Esophagus (tissue), 2 donors: ENCODE measurements around the gene HDAC9. TPM values are rescaled to one million over a fixed set of nuclear protein-coding genes. Genes with fewer than 3 reads are reported as not detected.
"Not testable (repeated sequence)": the region's sequence is repeated elsewhere in the genome, so short reads cannot be mapped to it uniquely, and the experiment has no call there.

Experiments
- H3K27ac ChIP-seq, 2 donors: one replicate each; pipeline ENCODE4 v1.5.1; 2013; ENCODE audit warnings: low read depth in 2 of 2, mild to moderate bottlenecking in 2 of 2, inconsistent platforms in 1 of 2, low read length in 1 of 2, moderate library complexity in 1 of 2
- H3K27me3 ChIP-seq, 2 donors: one replicate each; pipeline ENCODE4 v1.6.1; 2013; ENCODE audit warnings: low read length in 2 of 2, control low read depth in 1 of 2, mild to moderate bottlenecking in 1 of 2; ENCODE audit not compliant: insufficient read depth in 2 of 2, control insufficient read depth in 1 of 2
- H3K36me3 ChIP-seq, 2 donors: one replicate each; pipeline ENCODE4 v1.6.1; 2013; ENCODE audit warnings: low read length in 1 of 2; ENCODE audit not compliant: control insufficient read depth in 2 of 2, insufficient read depth in 2 of 2
- H3K4me1 ChIP-seq, 2 donors: one replicate each; pipeline ENCODE4 v1.6.1; 2013; ENCODE audit warnings: low read length in 1 of 2; ENCODE audit not compliant: control insufficient read depth in 2 of 2, insufficient read depth in 2 of 2
- H3K4me3 ChIP-seq, 2 donors: one replicate each; pipeline ENCODE4 v1.5.1; 2013; ENCODE audit warnings: low read length in 2 of 2, mild to moderate bottlenecking in 2 of 2, low read depth in 1 of 2, moderate library complexity in 1 of 2
- H3K9me3 ChIP-seq, 2 donors: one replicate each; pipeline ENCODE4 v1.6.1; 2013; ENCODE audit warnings: mild to moderate bottlenecking in 2 of 2, low read depth in 1 of 2, low read length in 1 of 2, moderate library complexity in 1 of 2; ENCODE audit not compliant: control insufficient read depth in 2 of 2, insufficient read depth in 1 of 2
- WGBS, 2 donors: extraction: QIAGEN DNeasy Blood & Tissue Kit; methylation state at CpG; one replicate each; pipeline ENCODE4 v1.1.7; 2013; 5-methylcytosine and 5-hydroxymethylcytosine counted together
- polyA plus RNA-seq, 2 donors: library from polyadenylated mRNA; stranded (reverse); fragments of 200-250 nt; gene quantifications; one replicate each; pipeline ENCODE4 v1.2.3, GENCODE V29; 2013
- donor health status: healthy with polysubstance abuse.
- donor health status: Bipolar disorder and iron deficiency.

The HDAC9 gene
- polyA plus RNA-seq, 2 donors: 0.69 to 1.1 TPM

DNA sequence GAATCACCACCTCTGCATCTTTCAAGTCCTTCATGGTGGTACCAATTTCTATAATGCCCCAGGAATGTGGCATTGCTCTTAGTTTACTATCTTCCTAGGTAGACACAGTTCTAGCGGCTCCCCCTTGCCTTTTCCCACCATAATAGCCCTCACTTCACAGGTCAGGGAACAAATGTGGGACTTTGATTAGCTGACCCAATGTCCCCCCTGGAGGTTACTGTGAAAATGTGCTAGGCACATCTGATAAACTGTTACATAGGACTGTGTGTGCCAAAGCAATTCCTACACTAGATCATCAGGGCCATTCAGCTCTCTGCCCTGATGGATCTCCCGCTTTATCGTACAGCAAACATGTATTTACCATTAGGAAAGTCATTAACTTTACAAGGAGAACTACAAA lies 527.9 kb downstream of the HDAC9 start:
- 72 to 92% methylated on average over 3 of the region's 3 CpGs for WGBS, 2 donors
- no peaks in the 10 kb centered on the region for H3K27me3 ChIP-seq

DNA sequence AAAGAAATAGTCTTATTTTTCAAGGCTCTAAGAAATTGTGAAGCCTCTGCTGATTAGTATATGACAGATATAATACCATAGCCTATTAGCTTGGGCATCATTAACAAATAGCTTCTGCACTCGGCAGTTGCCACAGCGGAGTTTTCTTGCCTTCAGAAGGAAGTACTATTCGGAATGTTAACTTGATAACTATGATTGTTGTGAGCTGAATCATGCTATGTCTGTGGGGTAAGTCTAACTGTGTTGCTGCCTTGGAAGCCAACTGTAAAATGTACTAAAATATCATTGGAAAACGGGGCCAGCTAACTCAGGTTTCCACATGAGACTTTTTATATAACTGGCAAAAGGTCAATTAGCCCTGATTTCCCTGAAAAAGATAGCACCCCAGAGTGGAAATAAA lies 528.7 kb downstream of the HDAC9 start:
- no peaks in the 10 kb centered on the region for H3K36me3 ChIP-seq
- H3K4me3 ChIP-seq: no peak overlapping the region
- no peaks in the 10 kb centered on the region for H3K9me3 ChIP-seq
- H3K27me3 ChIP-seq: no peaks in the 10 kb centered on the region
- 53 to 64% methylated on average over 4 of the region's 4 CpGs for WGBS, 2 donors
- no peaks in the 10 kb centered on the region for H3K4me1 ChIP-seq
- no peak overlapping the region for H3K27ac ChIP-seq

More for the DNA sequence above, 527.9 kb downstream of the HDAC9 start:
- Histone ChIP-seq H3K9me3 (no peaks in the 10 kb centered on the region), H3K4me1 (no peaks in the 10 kb centered on the region), H3K27ac (no peak overlapping the region), H3K36me3 (no peaks in the 10 kb centered on the region), H3K4me3 (no peak overlapping the region)

DNA sequence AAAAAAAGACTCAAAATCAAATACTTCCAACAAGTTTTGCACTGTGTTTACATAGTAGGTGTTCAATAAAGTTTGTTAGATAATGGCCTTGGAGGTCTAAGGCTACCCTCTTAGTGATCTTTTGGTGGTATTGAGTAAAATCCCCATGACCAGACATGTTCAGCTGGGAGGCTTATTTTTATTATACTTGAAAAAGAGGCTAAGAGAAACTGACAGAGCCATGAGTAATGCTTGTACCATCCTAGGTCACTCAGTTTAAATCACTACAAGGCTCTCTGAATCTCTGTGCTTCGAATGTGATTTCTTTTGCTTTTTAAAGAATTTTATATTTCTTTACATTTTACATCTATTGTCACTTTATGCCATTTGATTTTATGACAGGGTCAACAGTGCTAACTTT lies 531.3 kb downstream of the HDAC9 start:
- 53 to 63% methylated on average over 1 of the region's 1 CpG for whole genome bisulfite sequencing, 2 donors
- no peak overlapping the region for H3K27ac ChIP-seq
- no peaks in the 10 kb centered on the region for H3K4me1 ChIP-seq
- H3K36me3 ChIP-seq: no peaks in the 10 kb centered on the region
- no peaks in the 10 kb centered on the region for H3K9me3 ChIP-seq
- no peak overlapping the region for H3K4me3 ChIP-seq
- no peaks in the 10 kb centered on the region for H3K27me3 ChIP-seq

DNA sequence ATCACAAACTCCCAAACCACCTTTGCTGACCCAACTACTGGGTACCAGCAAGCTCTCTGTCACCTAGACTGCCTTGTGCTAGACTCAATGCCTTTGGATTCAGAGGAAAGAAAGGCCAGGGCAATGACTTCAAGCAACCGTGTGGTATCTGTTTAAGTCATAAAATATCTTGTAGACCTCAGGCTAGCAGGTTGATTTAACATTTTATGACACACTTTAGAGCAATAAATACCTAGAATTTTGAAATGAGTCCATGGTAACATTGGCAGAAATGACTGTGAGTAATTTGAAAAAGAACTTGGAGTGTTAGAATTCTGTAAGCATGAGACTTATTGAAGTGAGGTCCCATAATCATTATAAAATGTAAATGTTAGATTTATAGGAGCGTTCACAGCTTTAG lies 534.7 kb downstream of the HDAC9 start:
- H3K27me3 ChIP-seq: no peaks in the 10 kb centered on the region
- no peak overlapping the region for H3K27ac ChIP-seq
- H3K4me1 ChIP-seq: no peaks in the 10 kb centered on the region
- H3K4me3 ChIP-seq: no peak overlapping the region
- H3K9me3 ChIP-seq: no peaks in the 10 kb centered on the region
- 70 to 73% methylated on average over 2 of the region's 2 CpGs for WGBS, 2 donors
- H3K36me3 ChIP-seq: no peaks in the 10 kb centered on the region

DNA sequence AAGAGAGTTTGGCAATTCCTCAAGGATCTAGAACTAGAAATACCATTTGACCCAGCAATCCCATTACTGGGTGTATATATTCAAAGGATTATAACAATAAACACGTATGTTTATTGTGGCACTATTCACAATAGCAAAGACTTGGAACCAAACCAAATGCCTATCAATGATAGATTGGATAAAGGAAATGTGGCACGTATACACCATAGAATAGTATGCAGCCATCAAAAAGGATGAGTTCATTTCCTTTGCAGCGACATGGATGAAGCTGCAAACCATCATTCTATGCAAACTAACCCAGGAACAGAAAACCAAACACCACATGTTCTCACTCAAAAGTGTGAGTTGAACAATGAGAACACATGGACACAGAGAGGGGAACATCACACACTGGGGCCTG lies 537.4 kb downstream of the HDAC9 start:
- H3K9me3 ChIP-seq, H3K36me3 ChIP-seq, H3K4me1 ChIP-seq, H3K27ac ChIP-seq, H3K27me3 ChIP-seq, H3K4me3 ChIP-seq: not testable (repeated sequence)
- 86% methylated on average over 3 of the region's 3 CpGs for WGBS, 2 donors

DNA sequence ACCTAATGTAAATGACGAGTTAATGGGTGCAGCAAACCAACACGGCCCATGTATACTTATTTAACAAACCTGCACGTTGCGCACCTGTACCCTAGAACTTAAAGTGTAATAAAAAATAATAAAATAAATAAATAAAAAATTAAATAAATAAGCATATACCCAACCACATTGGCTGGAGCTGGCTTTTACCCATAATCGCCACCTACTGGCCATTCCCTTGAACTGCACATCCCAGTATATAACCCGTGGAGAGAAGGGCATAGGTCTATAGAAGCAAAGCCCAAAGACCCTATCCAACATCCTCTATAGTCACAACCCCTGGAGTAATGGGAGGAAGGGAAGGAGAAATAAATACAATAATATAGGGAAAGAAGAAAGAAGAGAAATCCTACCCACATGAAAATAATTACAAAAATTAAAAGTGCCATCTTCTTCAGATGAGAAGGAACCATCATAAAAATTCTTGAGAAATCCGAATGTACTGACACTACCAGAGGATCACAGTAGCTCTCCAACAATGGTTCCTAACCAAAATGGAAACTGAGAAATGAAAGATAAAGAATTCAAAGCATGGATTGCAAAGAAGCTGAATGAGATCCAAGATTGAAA lies 556.3 kb downstream of the HDAC9 start:
- Histone ChIP-seq H3K4me1 (no peaks in the 10 kb centered on the region), H3K36me3 (no peaks in the 10 kb centered on the region), H3K27me3 (no peaks in the 10 kb centered on the region), H3K27ac (no peak overlapping the region), H3K9me3 (no peaks in the 10 kb centered on the region), H3K4me3 (no peak overlapping the region)
- WGBS, 2 donors: 65 to 69% methylated on average over 7 of the region's 7 CpGs
